HG02759 (cell line): ENCODE results near the gene TIMM8A.

Source experiments
- ATAC-seq: cut with Tn5 transposase; IDR thresholded peaks from one replicate; pipeline ENCODE4 v1.9.1; 2021; ENCODE audit warnings: mild to moderate bottlenecking, moderate library complexity; ENCODE audit not compliant: unreplicated experiment

TIMM8A gene

GRCh38 chrX:101348452-101349192, at the start of gene TIMM8A:
TIMM8A (minus strand) TSS chrX:101348742; CDS start chrX:101348664, 78 bp downstream.
- ATAC-seq, result peak; percentile 98

GRCh38 chrX:101397779-101398178, 49.2 kb upstream of the TIMM8A start:
- ATAC-seq, result no peak

- ATAC-seq, result no peak
These were observed 47.2 kb upstream of the TIMM8A start for GRCh38 chrX:101395789-101396188.

GRCh38 chrX:101394372-101394771, 45.8 kb upstream of the TIMM8A start:
- ATAC-seq, result no peak

GRCh38 chrX:101393530-101394305, 45.2 kb upstream of the TIMM8A start:
- ATAC-seq, result no peak

GRCh38 chrX:101391831-101392230, 43.3 kb upstream of the TIMM8A start:
- ATAC-seq, result no peak

GRCh38 chrX:101390664-101391525, 42.4 kb upstream of the TIMM8A start, which contains the start of gene RPL36A:
RPL36A (plus strand) TSS chrX:101391011; CDS start chrX:101391044, 33 bp downstream.
- ATAC-seq, result peak; percentile 84

- ATAC-seq, result no peak
These were observed 40.1 kb upstream of the TIMM8A start for GRCh38 chrX:101388604-101389003.

GRCh38 chrX:101386542-101386885, 38.0 kb upstream of the TIMM8A start:
- no peak for ATAC-seq

- peak; percentile 67 for ATAC-seq
These were observed 37.4 kb upstream of the TIMM8A start, which contains the start of gene BTK for GRCh38 chrX:101385795-101386541. BTK (minus strand) TSS chrX:101386191; CDS start chrX:101375284, 10,907 bp downstream.

GRCh38 chrX:101385026-101385684, 36.6 kb upstream of the TIMM8A start:
- ATAC-seq, result no peak

GRCh38 chrX:101383679-101384205, 35.2 kb upstream of the TIMM8A start:
- peak; percentile 79 for ATAC-seq

- ATAC-seq, result no peak
These were observed 29.0 kb upstream of the TIMM8A start for GRCh38 chrX:101377547-101377946.

- peak; percentile 75 for ATAC-seq
These were observed 22.5 kb upstream of the TIMM8A start for GRCh38 chrX:101370888-101371504.

GRCh38 chrX:101369687-101370086, 21.1 kb upstream of the TIMM8A start:
- no peak for ATAC-seq

GRCh38 chrX:101368800-101369199, 20.3 kb upstream of the TIMM8A start:
- ATAC-seq, result no peak

- ATAC-seq, result no peak
These were observed 16.8 kb upstream of the TIMM8A start for GRCh38 chrX:101365301-101365795.

- no peak for ATAC-seq
These were observed 14.2 kb upstream of the TIMM8A start for GRCh38 chrX:101362757-101363156.

GRCh38 chrX:101362116-101362515, 13.6 kb upstream of the TIMM8A start:
- ATAC-seq, result no peak
